A673 (cell line): ENCODE measurements around the gene ACAT2.
"Not testable (repeated sequence)": the region's sequence is repeated elsewhere in the genome, so short reads cannot be mapped to it uniquely, and the experiment has no call there.

Source experiments
- EZH2 ChIP-seq: fragments of 200-600 bp; sonication (generic); IDR thresholded peaks from 2 replicates; pipeline ENCODE4 v1.6.1; 2017; ENCODE audit warnings: borderline replicate concordance, low read depth, mild to moderate bottlenecking, mixed read lengths, antibody characterized with exemption, low read length; ENCODE audit not compliant: poor library complexity, severe bottlenecking
- TF ChIP-seq, protein P1 (sequence below): fragments of 300-800, 200-600 bp; sonication (generic); conservative IDR thresholded peaks from 2 replicates; pipeline ENCODE4 v1.5.1; 2017; ENCODE audit warnings: low read depth, mild to moderate bottlenecking, antibody characterized with exemption, low read length, moderate library complexity, mixed read lengths

DNA sequence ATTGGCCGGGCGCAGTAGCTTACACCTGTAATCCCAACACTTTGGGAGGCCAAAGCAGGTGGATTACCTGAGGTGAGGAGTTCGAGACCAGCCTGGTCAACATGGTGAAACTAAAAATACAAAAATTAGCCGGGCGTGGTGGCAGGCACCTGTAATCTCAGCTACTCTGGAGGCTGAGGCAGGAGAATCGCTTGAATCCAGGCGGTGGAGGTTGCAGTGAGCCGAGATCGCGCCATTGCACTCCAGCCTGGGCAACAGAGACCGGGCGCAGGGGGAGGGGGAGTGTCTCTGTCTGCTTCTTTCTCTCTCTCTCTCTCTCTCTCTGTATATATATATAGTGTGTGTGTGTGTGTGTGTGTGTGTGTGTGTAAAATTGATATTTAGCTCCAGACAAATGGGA is 29.3 kb upstream of the ACAT2 start:
- TF ChIP-seq, protein P1, sequence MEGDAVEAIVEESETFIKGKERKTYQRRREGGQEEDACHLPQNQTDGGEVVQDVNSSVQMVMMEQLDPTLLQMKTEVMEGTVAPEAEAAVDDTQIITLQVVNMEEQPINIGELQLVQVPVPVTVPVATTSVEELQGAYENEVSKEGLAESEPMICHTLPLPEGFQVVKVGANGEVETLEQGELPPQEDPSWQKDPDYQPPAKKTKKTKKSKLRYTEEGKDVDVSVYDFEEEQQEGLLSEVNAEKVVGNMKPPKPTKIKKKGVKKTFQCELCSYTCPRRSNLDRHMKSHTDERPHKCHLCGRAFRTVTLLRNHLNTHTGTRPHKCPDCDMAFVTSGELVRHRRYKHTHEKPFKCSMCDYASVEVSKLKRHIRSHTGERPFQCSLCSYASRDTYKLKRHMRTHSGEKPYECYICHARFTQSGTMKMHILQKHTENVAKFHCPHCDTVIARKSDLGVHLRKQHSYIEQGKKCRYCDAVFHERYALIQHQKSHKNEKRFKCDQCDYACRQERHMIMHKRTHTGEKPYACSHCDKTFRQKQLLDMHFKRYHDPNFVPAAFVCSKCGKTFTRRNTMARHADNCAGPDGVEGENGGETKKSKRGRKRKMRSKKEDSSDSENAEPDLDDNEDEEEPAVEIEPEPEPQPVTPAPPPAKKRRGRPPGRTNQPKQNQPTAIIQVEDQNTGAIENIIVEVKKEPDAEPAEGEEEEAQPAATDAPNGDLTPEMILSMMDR, result not testable (repeated sequence)
- not testable (repeated sequence) for TF ChIP-seq EZH2
